Cardiac fibroblast (primary cell): ENCODE data around the gene SIM2.

Source experiments
- DNase-seq, 2 donors: peaks; one replicate each; pipeline versions ENCODE4 v3.0.0 to v3.0.0-alpha.2; 2010; ENCODE audit warnings: low read depth in 2 of 2
- H3K4me3 ChIP-seq, 2 donors: replicated peaks in 1 of 2; 1 replicate in 1 of 2; 2 replicates in 1 of 2; pipeline ENCODE4 v1.5.1; 2011; ENCODE audit warnings: low read depth in 2 of 2, low read length in 2 of 2, mild to moderate bottlenecking in 2 of 2, moderate library complexity in 1 of 2
- TF ChIP-seq, protein P1 (sequence below): IDR thresholded peaks from one replicate; pipeline ENCODE4 v1.5.1; 2011; ENCODE audit warnings: low read depth, mild to moderate bottlenecking, low read length, inconsistent platforms

The SIM2 gene

DNA sequence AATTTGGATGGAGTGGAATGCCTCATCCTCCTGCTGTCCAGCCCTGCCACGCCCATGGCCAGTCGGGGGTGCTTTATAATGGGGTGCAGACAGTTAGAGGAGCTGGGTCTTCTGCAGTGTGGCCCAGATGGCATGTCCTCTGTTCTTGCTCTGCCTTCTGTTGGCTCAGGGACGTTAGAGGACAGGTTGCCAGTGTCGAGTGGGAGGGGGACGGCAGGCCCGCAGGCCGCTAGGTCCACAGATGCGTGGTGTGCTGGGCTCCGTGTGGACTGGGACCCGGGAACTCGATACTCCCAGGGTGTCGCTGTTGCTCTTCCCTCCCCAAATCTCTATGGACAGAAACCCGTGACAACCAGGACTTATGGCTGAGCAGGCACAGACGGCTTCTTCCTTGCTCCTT is 33.3 kb downstream of the SIM2 start:
- no peak for DNase-seq
- no peak overlapping the region for H3K4me3 ChIP-seq
- TF ChIP-seq, protein P1, sequence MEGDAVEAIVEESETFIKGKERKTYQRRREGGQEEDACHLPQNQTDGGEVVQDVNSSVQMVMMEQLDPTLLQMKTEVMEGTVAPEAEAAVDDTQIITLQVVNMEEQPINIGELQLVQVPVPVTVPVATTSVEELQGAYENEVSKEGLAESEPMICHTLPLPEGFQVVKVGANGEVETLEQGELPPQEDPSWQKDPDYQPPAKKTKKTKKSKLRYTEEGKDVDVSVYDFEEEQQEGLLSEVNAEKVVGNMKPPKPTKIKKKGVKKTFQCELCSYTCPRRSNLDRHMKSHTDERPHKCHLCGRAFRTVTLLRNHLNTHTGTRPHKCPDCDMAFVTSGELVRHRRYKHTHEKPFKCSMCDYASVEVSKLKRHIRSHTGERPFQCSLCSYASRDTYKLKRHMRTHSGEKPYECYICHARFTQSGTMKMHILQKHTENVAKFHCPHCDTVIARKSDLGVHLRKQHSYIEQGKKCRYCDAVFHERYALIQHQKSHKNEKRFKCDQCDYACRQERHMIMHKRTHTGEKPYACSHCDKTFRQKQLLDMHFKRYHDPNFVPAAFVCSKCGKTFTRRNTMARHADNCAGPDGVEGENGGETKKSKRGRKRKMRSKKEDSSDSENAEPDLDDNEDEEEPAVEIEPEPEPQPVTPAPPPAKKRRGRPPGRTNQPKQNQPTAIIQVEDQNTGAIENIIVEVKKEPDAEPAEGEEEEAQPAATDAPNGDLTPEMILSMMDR: no peak

DNA sequence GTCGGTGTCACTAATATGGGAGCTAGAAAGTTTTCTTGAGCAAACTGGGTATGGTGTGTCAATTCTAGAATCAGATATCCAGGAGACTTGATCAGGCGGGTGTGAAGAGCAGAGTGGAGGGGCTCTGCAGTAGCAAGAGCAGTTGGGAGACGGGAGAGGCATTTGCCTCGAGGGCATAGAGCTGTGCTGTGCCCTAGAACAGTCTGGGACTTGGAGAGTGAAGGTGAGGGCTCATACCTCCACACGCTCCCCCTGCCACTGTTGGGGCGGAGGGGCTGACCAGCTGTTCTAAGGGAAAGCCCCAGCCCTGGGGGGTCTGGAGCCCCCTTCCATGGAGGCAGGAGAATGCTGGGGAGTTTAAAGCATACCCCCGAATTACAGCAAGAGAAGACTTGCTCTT is 33.8 kb downstream of the SIM2 start:
- TF ChIP-seq, protein P1: no peak
- no peak overlapping the region for H3K4me3 ChIP-seq
- DNase-seq: no peak

DNA sequence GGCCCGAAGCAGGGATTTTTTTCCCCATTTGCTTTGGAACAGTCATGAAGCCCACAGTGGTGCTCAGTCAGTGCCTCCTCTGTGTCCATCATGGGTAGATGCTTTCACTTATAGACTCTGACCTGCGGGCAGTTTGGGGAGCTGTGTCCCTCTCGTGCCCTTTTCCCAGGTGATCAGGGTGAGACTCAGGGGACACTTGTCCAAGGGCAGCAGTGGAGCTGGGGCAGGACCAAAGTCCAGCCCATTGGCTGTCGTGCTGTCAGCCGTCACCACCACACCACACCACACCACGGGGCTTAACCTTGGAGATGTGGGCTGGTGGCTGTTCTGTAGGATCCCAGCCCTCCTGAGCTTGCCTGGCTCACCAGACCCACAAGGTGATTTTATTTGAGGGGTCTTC is 34.9 kb downstream of the SIM2 start:
- H3K4me3 ChIP-seq: no peak overlapping the region
- no peak for DNase-seq
- TF ChIP-seq, protein P1: no peak

- TF ChIP-seq, protein P1: no peak
- no peak overlapping the region for H3K4me3 ChIP-seq
- no peak for DNase-seq
Observed at GRCh38 chr21:36734367-36735200, 35.7 kb downstream of the SIM2 start.

- TF ChIP-seq, protein P1: no peak
- no peak for DNase-seq
Observed at GRCh38 chr21:36735201-36735515, 36.2 kb downstream of the SIM2 start.

GRCh38 chr21:36735724-36736320 is 36.9 kb downstream of the SIM2 start:
- H3K4me3 ChIP-seq: no peak overlapping the region
- no peak for DNase-seq
- TF ChIP-seq, protein P1: no peak

More at GRCh38 chr21:36735201-36735515, 36.2 kb downstream of the SIM2 start:
- H3K4me3 ChIP-seq: no peak overlapping the region
